ENCODE measurements around the gene CELF4.

DNA sequence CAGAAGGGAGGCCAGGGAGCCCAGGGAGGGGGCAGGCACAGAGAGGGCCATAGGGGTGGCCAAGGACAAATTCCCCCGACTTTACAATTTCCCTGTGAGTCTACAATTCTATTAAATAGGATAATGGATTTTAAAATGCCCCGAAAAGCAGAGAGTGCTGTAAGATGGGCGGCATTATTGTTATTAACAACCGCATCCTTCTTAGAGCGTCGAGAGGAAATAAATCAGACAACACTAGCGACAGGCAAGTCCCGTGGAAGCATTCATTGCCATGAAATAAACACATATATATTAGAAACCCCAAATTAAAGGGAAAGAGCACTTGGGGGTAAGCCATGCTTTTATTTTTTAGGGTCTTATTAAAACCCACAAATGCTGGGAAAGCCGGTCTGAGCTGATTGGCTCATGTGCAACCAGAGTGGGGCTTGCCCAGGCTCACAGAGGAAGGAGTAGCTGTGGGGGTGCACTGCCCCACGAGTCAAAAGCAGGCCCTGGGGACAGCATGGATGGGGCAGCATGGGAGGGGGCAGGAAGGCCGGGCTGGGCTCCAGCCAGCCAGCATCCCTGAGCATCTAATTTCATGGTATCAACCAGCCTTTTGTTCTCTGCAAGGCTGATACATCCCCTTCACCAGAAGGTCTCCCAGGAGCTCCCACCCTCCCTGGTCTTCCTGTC, 187.1 kb downstream of the CELF4 start:
- TF ChIP-seq CTCF (IDR thresholded peaks at IDR 0.05) (no peak), POLR2A (IDR thresholded peaks at IDR 0.05) (no peak)

Measured in body of pancreas (tissue), 4 donors.